HepG2 (cell line): ENCODE measurements around the gene DEUP1. TPM values are rescaled to one million over a fixed set of nuclear protein-coding genes. Genes with fewer than 3 reads are reported as not detected.

Experiments used
- FOXJ3 ChIP-seq: sonication (generic); formaldehyde crosslinking; IDR thresholded peaks from 2 replicates; pipeline ENCODE4 v1.4.0; 2020; ENCODE audit warnings: missing genetic modification reagents, mild to moderate bottlenecking, borderline replicate concordance
- NR2C2 ChIP-seq: sonication (generic); formaldehyde crosslinking; IDR thresholded peaks from 2 replicates; pipeline ENCODE4 v1.4.0; 2020; ENCODE audit warnings: missing genetic modification reagents, mild to moderate bottlenecking, moderate library complexity, borderline replicate concordance
- ZNF143 ChIP-seq: sonication (generic); formaldehyde crosslinking; IDR thresholded peaks from 2 replicates; pipeline ENCODE4 v1.4.0; 2020; ENCODE audit warnings: missing genetic modification reagents
- ZNF792 ChIP-seq: IDR thresholded peaks from 2 replicates; pipeline ENCODE4 v1.6.1; 2016
- polyA plus RNA-seq, 8 experiments: library from polyadenylated mRNA; depleted of rRNA in 3 of 8; stranded (reverse) in 7 of 8; unstranded in 1 of 8; fragments of >200 nt; fragmentation: Illumina TruSeq in 4 of 8; extraction: Trizol in 4 of 8; gene quantifications; 2 replicates each; pipeline versions ENCODE4 v1.2.1 to v1.2.3, GENCODE V29; 2011 to 2016; ENCODE audit warnings: low read depth in 4 of 8, missing spikeins in 1 of 8, mixed read lengths in 1 of 8; ENCODE audit not compliant: insufficient read depth in 1 of 8
- total RNA-seq, 5 experiments: library from RNA; depleted of rRNA; stranded (reverse); fragments of >200 nt; fragmentation: Illumina TruSeq; extraction: Trizol; gene quantifications; 2 replicates each; pipeline ENCODE4 v1.2.3, GENCODE V29; 2016; ENCODE audit warnings: low read depth in 1 of 5
- TF ChIP-seq, protein P1 (sequence below): IDR thresholded peaks from 2 replicates; pipeline ENCODE4 v1.6.1; 2012; ENCODE audit warnings: low read depth, low read length, improper control_type of control experiment
- TF ChIP-seq, protein P2 (sequence below): IDR thresholded peaks from 2 replicates; pipeline ENCODE4 v1.6.1; 2016; ENCODE audit warnings: low read depth, control low read depth
- TF ChIP-seq, protein P3 (sequence below): sonication (generic); formaldehyde crosslinking; IDR thresholded peaks from 2 replicates; pipeline ENCODE4 v1.8.0; 2022; ENCODE audit warnings: missing genetic modification reagents, mild to moderate bottlenecking, borderline replicate concordance
- TF ChIP-seq, protein P4 (sequence below), 2 experiments: fragments of 450-650 bp in 1 of 2; sonication (generic) in 1 of 2; formaldehyde crosslinking in 1 of 2; IDR thresholded peaks; 2 replicates each; pipeline versions ENCODE4 v1.6.1 to v1.8.0; 2016 to 2022; ENCODE audit warnings: antibody characterized with exemption in 1 of 2, mild to moderate bottlenecking in 1 of 2, missing genetic modification reagents in 1 of 2

DEUP1 gene
- total and polyA plus RNA-seq, 2 of the 13 experiments (the other 11 are each of a cell fraction or from before 2014, with no cell fraction given), result not detected

DNA sequence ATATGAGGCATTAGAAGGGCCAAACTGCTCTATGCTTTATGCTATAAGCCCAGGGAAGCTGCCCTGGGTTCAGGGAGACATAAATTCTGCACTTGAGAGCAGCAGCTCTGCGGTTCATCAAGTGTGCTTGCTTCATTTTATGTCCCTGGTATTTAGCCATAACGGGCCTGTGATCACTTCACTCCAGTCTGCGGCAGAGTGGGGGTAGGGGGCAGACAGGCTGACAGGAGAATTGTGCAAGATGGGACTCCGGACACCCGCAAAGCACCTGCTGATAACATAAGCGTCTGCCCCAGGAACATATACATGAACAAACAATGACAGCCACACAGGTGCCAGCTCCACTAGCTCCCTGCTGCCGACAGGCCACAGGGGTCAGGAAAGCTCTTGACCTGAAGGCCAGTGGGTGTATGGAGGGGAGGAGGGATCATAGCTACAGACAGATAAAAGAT lies 156.5 kb downstream of the DEUP1 start (continued):
- TF ChIP-seq, protein P1, sequence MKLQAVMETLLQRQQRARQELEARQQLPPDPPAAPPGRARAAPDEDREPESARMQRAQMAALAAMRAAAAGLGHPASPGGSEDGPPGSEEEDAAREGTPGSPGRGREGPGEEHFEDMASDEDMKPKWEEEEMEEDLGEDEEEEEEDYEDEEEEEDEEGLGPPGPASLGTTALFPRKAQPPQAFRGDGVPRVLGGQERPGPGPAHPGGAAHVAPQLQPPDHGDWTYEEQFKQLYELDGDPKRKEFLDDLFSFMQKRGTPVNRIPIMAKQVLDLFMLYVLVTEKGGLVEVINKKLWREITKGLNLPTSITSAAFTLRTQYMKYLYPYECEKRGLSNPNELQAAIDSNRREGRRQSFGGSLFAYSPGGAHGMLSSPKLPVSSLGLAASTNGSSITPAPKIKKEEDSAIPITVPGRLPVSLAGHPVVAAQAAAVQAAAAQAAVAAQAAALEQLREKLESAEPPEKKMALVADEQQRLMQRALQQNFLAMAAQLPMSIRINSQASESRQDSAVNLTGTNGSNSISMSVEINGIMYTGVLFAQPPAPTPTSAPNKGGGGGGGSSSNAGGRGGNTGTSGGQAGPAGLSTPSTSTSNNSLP, result peak; percentile 87; the same call in 1 of the 2 replicates
- peak; percentile 93 for TF ChIP-seq ZNF792 (CRISPR knock-in tag)
- peak; percentile 84; the same call in 1 of the 2 replicates for TF ChIP-seq FOXJ3 (CRISPR knock-in tag)
- 0 out of 2 replicates have a peak, but pooled peaks have one; percentile 39 for TF ChIP-seq ZNF143 (CRISPR knock-in tag)
- TF ChIP-seq, protein P2, sequence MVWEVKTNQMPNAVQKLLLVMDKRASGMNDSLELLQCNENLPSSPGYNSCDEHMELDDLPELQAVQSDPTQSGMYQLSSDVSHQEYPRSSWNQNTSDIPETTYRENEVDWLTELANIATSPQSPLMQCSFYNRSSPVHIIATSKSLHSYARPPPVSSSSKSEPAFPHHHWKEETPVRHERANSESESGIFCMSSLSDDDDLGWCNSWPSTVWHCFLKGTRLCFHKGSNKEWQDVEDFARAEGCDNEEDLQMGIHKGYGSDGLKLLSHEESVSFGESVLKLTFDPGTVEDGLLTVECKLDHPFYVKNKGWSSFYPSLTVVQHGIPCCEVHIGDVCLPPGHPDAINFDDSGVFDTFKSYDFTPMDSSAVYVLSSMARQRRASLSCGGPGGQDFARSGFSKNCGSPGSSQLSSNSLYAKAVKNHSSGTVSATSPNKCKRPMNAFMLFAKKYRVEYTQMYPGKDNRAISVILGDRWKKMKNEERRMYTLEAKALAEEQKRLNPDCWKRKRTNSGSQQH (CRISPR knock-in tag), result no peak
- TF ChIP-seq NR2C2, result peak; percentile 79
- TF ChIP-seq, protein P3, sequence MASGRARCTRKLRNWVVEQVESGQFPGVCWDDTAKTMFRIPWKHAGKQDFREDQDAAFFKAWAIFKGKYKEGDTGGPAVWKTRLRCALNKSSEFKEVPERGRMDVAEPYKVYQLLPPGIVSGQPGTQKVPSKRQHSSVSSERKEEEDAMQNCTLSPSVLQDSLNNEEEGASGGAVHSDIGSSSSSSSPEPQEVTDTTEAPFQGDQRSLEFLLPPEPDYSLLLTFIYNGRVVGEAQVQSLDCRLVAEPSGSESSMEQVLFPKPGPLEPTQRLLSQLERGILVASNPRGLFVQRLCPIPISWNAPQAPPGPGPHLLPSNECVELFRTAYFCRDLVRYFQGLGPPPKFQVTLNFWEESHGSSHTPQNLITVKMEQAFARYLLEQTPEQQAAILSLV (CRISPR knock-in tag), result peak; percentile 58; the same call in 1 of the 2 replicates
- TF ChIP-seq, protein P4, sequence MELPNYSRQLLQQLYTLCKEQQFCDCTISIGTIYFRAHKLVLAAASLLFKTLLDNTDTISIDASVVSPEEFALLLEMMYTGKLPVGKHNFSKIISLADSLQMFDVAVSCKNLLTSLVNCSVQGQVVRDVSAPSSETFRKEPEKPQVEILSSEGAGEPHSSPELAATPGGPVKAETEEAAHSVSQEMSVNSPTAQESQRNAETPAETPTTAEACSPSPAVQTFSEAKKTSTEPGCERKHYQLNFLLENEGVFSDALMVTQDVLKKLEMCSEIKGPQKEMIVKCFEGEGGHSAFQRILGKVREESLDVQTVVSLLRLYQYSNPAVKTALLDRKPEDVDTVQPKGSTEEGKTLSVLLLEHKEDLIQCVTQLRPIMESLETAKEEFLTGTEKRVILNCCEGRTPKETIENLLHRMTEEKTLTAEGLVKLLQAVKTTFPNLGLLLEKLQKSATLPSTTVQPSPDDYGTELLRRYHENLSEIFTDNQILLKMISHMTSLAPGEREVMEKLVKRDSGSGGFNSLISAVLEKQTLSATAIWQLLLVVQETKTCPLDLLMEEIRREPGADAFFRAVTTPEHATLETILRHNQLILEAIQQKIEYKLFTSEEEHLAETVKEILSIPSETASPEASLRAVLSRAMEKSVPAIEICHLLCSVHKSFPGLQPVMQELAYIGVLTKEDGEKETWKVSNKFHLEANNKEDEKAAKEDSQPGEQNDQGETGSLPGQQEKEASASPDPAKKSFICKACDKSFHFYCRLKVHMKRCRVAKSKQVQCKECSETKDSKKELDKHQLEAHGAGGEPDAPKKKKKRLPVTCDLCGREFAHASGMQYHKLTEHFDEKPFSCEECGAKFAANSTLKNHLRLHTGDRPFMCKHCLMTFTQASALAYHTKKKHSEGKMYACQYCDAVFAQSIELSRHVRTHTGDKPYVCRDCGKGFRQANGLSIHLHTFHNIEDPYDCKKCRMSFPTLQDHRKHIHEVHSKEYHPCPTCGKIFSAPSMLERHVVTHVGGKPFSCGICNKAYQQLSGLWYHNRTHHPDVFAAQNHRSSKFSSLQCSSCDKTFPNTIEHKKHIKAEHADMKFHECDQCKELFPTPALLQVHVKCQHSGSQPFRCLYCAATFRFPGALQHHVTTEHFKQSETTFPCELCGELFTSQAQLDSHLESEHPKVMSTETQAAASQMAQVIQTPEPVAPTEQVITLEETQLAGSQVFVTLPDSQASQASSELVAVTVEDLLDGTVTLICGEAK (IDR thresholded peaks at IDR 0.05), result no peak
- TF ChIP-seq, protein P4 (CRISPR knock-in tag; IDR thresholded peaks at IDR 0.05), result no peak; the same call in 1 of the 2 replicates
